ENCODE results near the gene SPDEF.

Gene SPDEF

GRCh38 chr6:34532230-34532629 lies 23.9 kb downstream of the SPDEF start:
- peak overlapping the region; percentile 17 for H3K4me3 ChIP-seq (ENCODE audit: low read depth, low read length)
- no peak for DNase-seq (ENCODE audit: low read depth)

GRCh38 chr6:34531580-34532201 lies 24.4 kb downstream of the SPDEF start:
- peak; percentile 32 for DNase-seq (ENCODE audit: low read depth)
- peak overlapping the region; percentile 17 for H3K4me3 ChIP-seq (ENCODE audit: low read depth, low read length)

GRCh38 chr6:34530753-34531365 lies 25.3 kb downstream of the SPDEF start:
- DNase-seq (ENCODE audit: low read depth): no peak
- no peak overlapping the region for H3K4me3 ChIP-seq (ENCODE audit: low read depth, low read length)

GRCh38 chr6:34529665-34530327 lies 26.3 kb downstream of the SPDEF start:
- H3K4me3 ChIP-seq (ENCODE audit: low read depth, low read length): no peak overlapping the region
- no peak for DNase-seq (ENCODE audit: low read depth)

- H3K4me3 ChIP-seq (ENCODE audit: low read depth, low read length): no peak overlapping the region
- DNase-seq (ENCODE audit: low read depth): no peak
These were observed 27.0 kb downstream of the SPDEF start for GRCh38 chr6:34528996-34529664.

- H3K4me3 ChIP-seq (ENCODE audit: low read depth, low read length): no peak overlapping the region
- no peak for DNase-seq (ENCODE audit: low read depth)
These were observed 28.1 kb downstream of the SPDEF start for GRCh38 chr6:34527751-34528670.

GRCh38 chr6:34526992-34527728 lies 29.0 kb downstream of the SPDEF start:
- peak overlapping the region; percentile 29 for H3K4me3 ChIP-seq (ENCODE audit: low read depth, low read length)
- peak; percentile 58 for DNase-seq (ENCODE audit: low read depth)

- no peak for DNase-seq (ENCODE audit: low read depth)
- H3K4me3 ChIP-seq (ENCODE audit: low read depth, low read length): peak overlapping the region; percentile 28
These were observed 29.7 kb downstream of the SPDEF start for GRCh38 chr6:34526241-34526972.

GRCh38 chr6:34525431-34526175 lies 30.5 kb downstream of the SPDEF start:
- DNase-seq (ENCODE audit: low read depth): no peak
- H3K4me3 ChIP-seq (ENCODE audit: low read depth, low read length): no peak overlapping the region

GRCh38 chr6:34524971-34525370 lies 31.2 kb downstream of the SPDEF start:
- DNase-seq (ENCODE audit: low read depth): no peak

GRCh38 chr6:34524499-34524898 lies 31.6 kb downstream of the SPDEF start:
- DNase-seq (ENCODE audit: low read depth): no peak
- no peak overlapping the region for H3K4me3 ChIP-seq (ENCODE audit: low read depth, low read length)

More at GRCh38 chr6:34524971-34525370, 31.2 kb downstream of the SPDEF start:
- no peak overlapping the region for H3K4me3 ChIP-seq (ENCODE audit: low read depth, low read length)

- no peak for DNase-seq (ENCODE audit: low read depth)
These were observed 32.5 kb downstream of the SPDEF start for GRCh38 chr6:34523441-34524206.

GRCh38 chr6:34522761-34523160 lies 33.4 kb downstream of the SPDEF start:
- no peak overlapping the region for H3K4me3 ChIP-seq (ENCODE audit: low read depth, low read length)
- no peak for DNase-seq (ENCODE audit: low read depth)

More at GRCh38 chr6:34523441-34524206, 32.5 kb downstream of the SPDEF start:
- no peak overlapping the region for H3K4me3 ChIP-seq (ENCODE audit: low read depth, low read length)

GRCh38 chr6:34521463-34522285 lies 34.5 kb downstream of the SPDEF start:
- no peak overlapping the region for H3K4me3 ChIP-seq (ENCODE audit: low read depth, low read length)
- DNase-seq (ENCODE audit: low read depth): no peak

GRCh38 chr6:34520645-34521462 lies 35.3 kb downstream of the SPDEF start:
- no peak overlapping the region for H3K4me3 ChIP-seq (ENCODE audit: low read depth, low read length)
- DNase-seq (ENCODE audit: low read depth): no peak
